Activated CD4-positive, alpha-beta T cell treated with anti-CD3 and anti-CD28 coated beads for 4 hours (primary cell): Measurements from ENCODE around the gene SLC16A11.
"Not testable (repeated sequence)": the region's sequence is repeated elsewhere in the genome, so short reads cannot be mapped to it uniquely, and the experiment has no call there.

Experiments used
- DNase-seq, 2 donors: peaks; one replicate each; pipeline ENCODE4 v3.0.0-alpha.2; 2020

The SLC16A11 gene

GRCh38 chr17:7004398-7005253 is 39.3 kb downstream of the SLC16A11 start:
- peak; percentile 33 to 49 for DNase-seq

GRCh38 chr17:7003745-7004144 is 40.1 kb downstream of the SLC16A11 start:
- no peak for DNase-seq

- no peak for DNase-seq
Measured at GRCh38 chr17:7002288-7003047, 41.4 kb downstream of the SLC16A11 start.

GRCh38 chr17:7001318-7001961 is 42.5 kb downstream of the SLC16A11 start:
- peak in 1 of 2 donors; percentile 41 for DNase-seq

- DNase-seq: no peak
Measured at GRCh38 chr17:6998855-6999508, 44.9 kb downstream of the SLC16A11 start.

GRCh38 chr17:6997171-6997570 is 46.7 kb downstream of the SLC16A11 start:
- DNase-seq: no peak

GRCh38 chr17:6996256-6997011 is 47.5 kb downstream of the SLC16A11 start:
- DNase-seq: no peak

GRCh38 chr17:6995500-6996255 is 48.2 kb downstream of the SLC16A11 start, which contains the start of gene ALOX12:
ALOX12 (plus strand) TSS chr17:6996049; CDS start chr17:6996118, 69 bp downstream.
- no peak for DNase-seq

GRCh38 chr17:6994666-6995256 is 49.1 kb downstream of the SLC16A11 start:
- no peak for DNase-seq

- DNase-seq: no peak
Measured at GRCh38 chr17:6994118-6994598, 49.7 kb downstream of the SLC16A11 start.

GRCh38 chr17:6993613-6994056 is 50.3 kb downstream of the SLC16A11 start:
- DNase-seq: not testable (repeated sequence)
